WERI-Rb-1 (cell line): ENCODE measurements around the gene SSU72.
"Not testable (repeated sequence)": the region's sequence is repeated elsewhere in the genome, so short reads cannot be mapped to it uniquely, and the experiment has no call there.

Experiments
- DNase-seq: peaks from one replicate; pipeline ENCODE4 v3.0.0-alpha.2; 2020
- H3K27ac ChIP-seq: fragments of 250-450 bp; sonication (Bioruptor Pico); 2 replicates; pipeline ENCODE4 v1.5.1; 2020; ENCODE audit warnings: mild to moderate bottlenecking, moderate library complexity
- H3K27me3 ChIP-seq: fragments of 250-450 bp; sonication (Bioruptor Pico); 2 replicates; pipeline ENCODE4 v1.5.1; 2021; ENCODE audit warnings: mild to moderate bottlenecking, low read depth, moderate library complexity; ENCODE audit not compliant: insufficient read depth, severe bottlenecking
- H3K36me3 ChIP-seq: fragments of 250-450 bp; sonication (Bioruptor Pico); 2 replicates; pipeline ENCODE4 v1.5.1; 2020; ENCODE audit warnings: mild to moderate bottlenecking, moderate library complexity
- H3K4me3 ChIP-seq: 2 replicates; pipeline ENCODE4 v1.5.1; 2011; ENCODE audit warnings: low read depth, mild to moderate bottlenecking, control low read depth, low read length
- H3K9me3 ChIP-seq: fragments of 250-450 bp; sonication (Bioruptor Pico); 2 replicates; pipeline ENCODE4 v1.5.1; 2021; ENCODE audit warnings: mild to moderate bottlenecking, moderate library complexity; ENCODE audit not compliant: severe bottlenecking
- CTCF ChIP-seq: IDR thresholded peaks from 2 replicates; pipeline ENCODE4 v1.5.1; 2011; ENCODE audit warnings: low read depth, mild to moderate bottlenecking, control low read depth, inconsistent platforms, low read length

Gene SSU72

GRCh38 chr1:1534401-1535154, 40.1 kb downstream of the SSU72 start:
- DNase-seq = no peak
- Histone ChIP-seq H3K27ac (no peak overlapping the region), H3K36me3 (peaks cover 39% of the 10 kb centered on the region), H3K4me3 (no peak overlapping the region), H3K9me3 (peaks cover 14% of the 10 kb centered on the region), H3K27me3 (no peaks in the 10 kb centered on the region)
- TF ChIP-seq CTCF = no peak

GRCh38 chr1:1533894-1534291, 40.8 kb downstream of the SSU72 start:
- H3K36me3 ChIP-seq = peaks cover 43% of the 10 kb centered on the region
- peaks cover 14% of the 10 kb centered on the region for H3K9me3 ChIP-seq
- not testable (repeated sequence) for DNase-seq, H3K27ac ChIP-seq, H3K4me3 ChIP-seq, H3K27me3 ChIP-seq

GRCh38 chr1:1533176-1533893, 41.3 kb downstream of the SSU72 start:
- H3K4me3 ChIP-seq, DNase-seq, H3K27me3 ChIP-seq, H3K27ac ChIP-seq: not testable (repeated sequence)
- Histone ChIP-seq H3K9me3 (peaks cover 14% of the 10 kb centered on the region), H3K36me3 (peaks cover 45% of the 10 kb centered on the region)

- Histone ChIP-seq H3K27ac (no peak overlapping the region), H3K4me3 (no peak overlapping the region), H3K27me3 (no peaks in the 10 kb centered on the region), H3K36me3 (peaks cover 44% of the 10 kb centered on the region), H3K9me3 (peaks cover 14% of the 10 kb centered on the region)
- TF ChIP-seq CTCF = no peak
- DNase-seq = no peak
Observed at GRCh38 chr1:1531947-1532346, 42.7 kb downstream of the SSU72 start.

- TF ChIP-seq CTCF = no peak
- H3K36me3 ChIP-seq = peaks cover 48% of the 10 kb centered on the region
- H3K27me3 ChIP-seq = no peaks in the 10 kb centered on the region
- H3K4me3 ChIP-seq = no peak overlapping the region
- H3K27ac ChIP-seq = no peak overlapping the region
- DNase-seq = no peak
- H3K9me3 ChIP-seq = peaks cover 14% of the 10 kb centered on the region
Observed at GRCh38 chr1:1529936-1530335, 44.7 kb downstream of the SSU72 start.

- Histone ChIP-seq H3K4me3 (no peak overlapping the region), H3K9me3 (peaks cover 14% of the 10 kb centered on the region), H3K27ac (no peak overlapping the region), H3K27me3 (no peaks in the 10 kb centered on the region), H3K36me3 (peaks cover 47% of the 10 kb centered on the region)
- no peak for TF ChIP-seq CTCF
- no peak for DNase-seq
Observed at GRCh38 chr1:1529321-1529720, 45.3 kb downstream of the SSU72 start.
